GM10266 (cell line): ENCODE data around the gene LRRC8A.

Source experiments
- DNase-seq: peaks from one replicate; pipeline ENCODE4 v3.0.0; 2012; ENCODE audit errors: extremely low spot score
- TF ChIP-seq, protein P1 (sequence below): IDR thresholded peaks from 2 replicates; pipeline ENCODE4 v1.5.1; 2012; ENCODE audit warnings: mild to moderate bottlenecking, low read depth; ENCODE audit not compliant: control insufficient read depth, insufficient read depth; ENCODE audit errors: missing control alignments

Gene LRRC8A

DNA sequence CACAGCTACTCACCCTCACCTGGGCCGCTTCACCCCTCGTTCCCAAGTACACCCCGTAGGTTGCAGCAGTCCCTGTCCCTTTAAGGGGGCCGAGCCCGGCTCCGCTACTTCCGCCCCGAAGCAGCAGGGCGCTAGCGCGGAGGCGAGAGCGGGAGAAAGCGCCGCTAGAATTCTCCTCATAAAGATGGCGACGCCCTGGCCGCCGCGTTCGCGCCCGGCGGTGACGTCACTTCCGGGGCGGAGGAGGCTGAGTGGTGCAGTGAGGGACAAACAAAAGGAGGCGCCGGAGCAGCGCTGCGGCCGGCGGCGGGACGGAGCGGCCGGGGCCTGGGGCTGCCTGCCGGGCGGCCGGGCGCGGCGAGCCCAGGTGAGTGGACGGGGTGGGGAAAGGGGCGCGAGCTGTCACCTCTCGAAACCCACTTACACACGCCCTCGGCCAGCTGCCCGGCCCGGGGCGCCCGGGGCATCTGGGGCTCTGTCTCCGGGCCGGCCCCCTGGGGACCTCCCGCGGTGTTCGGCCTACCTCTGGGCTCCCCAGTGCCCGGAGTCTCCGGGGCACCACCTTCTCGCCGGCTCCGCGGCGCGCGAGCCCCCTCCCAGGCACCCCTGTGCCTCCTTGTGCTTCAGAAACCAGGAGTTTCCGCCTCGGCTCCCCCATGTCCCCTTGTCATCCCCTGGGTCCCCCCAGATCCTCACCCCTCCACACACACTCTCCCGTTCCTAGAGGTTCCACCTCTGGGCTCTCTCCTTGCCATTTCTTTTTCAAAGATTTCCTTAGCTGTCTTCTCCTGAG, at the start of gene LRRC8A, which contains the start of gene KYAT1:
TSS of gene LRRC8A (plus strand) at position 250 of the 793 bp plus-strand sequence. CDS start 25,032 bp downstream, outside the sequence.
TSS of gene KYAT1 (minus strand) at position 67 of the 793 bp plus-strand sequence. CDS start 36,545 bp downstream, outside the sequence.
- TF ChIP-seq, protein P1, sequence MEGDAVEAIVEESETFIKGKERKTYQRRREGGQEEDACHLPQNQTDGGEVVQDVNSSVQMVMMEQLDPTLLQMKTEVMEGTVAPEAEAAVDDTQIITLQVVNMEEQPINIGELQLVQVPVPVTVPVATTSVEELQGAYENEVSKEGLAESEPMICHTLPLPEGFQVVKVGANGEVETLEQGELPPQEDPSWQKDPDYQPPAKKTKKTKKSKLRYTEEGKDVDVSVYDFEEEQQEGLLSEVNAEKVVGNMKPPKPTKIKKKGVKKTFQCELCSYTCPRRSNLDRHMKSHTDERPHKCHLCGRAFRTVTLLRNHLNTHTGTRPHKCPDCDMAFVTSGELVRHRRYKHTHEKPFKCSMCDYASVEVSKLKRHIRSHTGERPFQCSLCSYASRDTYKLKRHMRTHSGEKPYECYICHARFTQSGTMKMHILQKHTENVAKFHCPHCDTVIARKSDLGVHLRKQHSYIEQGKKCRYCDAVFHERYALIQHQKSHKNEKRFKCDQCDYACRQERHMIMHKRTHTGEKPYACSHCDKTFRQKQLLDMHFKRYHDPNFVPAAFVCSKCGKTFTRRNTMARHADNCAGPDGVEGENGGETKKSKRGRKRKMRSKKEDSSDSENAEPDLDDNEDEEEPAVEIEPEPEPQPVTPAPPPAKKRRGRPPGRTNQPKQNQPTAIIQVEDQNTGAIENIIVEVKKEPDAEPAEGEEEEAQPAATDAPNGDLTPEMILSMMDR = peak; percentile 30
- DNase-seq = peak; percentile 97

DNA sequence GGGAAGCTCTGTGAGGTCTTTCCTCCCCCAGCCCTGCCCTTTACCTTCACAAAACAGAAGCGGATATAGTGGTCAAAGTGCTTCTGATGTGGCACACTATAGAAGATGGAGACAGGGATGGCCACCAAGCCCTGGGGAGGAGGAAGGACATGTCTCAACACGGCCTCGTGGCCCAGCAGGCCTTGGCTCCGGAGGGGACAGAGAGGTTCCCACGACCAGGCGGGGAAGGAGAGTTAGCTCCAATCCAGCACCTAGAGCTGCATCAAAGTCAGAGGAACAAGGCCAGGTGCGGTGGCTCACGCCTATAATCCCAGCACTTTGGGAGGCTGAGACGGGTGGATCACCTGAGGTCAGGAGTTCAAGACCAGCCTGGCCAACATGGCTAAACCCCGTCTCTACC, 48.2 kb upstream of the LRRC8A start:
- TF ChIP-seq, protein P1 = no peak
- DNase-seq = peak; percentile 1

DNA sequence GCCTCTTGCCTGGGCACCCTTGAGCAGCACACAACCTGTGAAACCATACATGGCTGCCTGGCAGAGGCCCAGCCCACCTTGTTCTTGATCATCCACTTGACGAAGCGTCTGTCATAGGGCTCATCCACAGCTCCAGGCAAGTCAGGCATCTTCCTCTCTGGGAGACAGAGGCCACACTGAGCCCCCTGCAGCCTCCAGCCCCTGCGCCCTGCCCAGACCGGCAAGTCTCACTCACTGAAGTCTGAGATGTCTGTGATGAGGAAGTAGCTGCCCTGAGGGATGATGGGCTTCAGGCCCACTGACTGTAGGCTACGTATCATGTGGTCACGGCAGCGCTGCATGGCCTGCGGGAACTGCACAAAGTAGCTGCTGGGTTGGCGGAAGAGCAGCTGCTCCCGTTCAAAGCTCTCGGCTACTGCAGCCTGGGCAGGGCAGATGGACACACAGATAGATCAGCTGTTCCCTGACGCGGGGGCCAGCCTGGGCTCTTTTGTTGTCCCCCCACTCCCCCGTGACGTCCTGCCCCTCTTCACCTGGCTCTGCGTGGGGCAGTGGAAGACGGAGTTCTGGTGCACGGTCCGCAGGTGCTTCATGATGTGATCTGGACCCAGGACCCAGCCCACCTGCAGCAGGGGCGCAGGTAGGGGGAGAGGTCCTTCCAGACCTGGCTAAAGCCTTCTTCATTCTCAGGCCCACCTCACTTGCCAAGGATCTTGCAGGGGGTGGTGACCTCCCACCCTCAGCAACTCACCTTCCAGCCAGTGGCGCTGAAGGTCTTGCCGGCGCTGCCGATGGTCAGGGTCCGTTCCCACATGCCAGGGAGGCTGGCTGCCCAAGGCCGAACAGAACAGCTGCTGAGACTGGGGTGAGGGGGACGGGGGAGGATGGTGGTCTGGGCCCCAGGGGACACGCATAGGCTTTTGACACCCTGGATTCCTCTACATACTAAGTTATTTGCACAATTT, 46.4 kb upstream of the LRRC8A start:
- TF ChIP-seq, protein P1 = no peak

DNA sequence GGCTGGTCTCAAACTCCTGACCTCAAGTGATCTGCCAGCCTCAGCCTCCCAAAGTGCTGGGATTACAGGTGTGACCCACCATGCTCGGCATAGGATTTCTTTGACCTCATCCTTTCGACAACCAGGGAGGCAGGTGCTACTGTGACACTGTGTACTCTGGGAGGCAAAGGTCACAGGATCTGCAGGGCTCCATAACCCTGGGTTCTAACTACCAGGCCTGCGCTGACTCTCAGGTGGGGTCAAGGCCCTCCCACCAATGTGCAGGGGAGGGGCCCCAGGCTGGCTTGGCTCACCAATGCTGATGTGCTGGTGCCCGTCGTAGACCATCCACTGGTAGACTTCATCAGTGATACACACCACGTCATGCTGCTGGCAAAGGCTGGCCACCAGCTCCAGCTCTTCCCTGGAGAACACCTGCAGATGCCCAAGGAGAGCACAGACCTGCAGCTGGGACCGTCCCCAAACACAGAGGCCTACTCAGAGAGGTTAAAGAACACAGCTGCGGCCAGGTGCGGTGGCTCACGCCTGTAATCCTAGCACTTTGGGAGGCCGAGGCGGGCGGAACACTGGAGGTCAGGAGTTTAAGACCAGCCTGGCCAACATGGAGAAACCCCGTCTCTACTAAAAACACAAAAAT, 45.3 kb upstream of the LRRC8A start:
- TF ChIP-seq, protein P1 = no peak
- DNase-seq = peak; percentile 2

More for the DNA sequence above, 46.4 kb upstream of the LRRC8A start:
- peak; percentile 4 for DNase-seq

DNA sequence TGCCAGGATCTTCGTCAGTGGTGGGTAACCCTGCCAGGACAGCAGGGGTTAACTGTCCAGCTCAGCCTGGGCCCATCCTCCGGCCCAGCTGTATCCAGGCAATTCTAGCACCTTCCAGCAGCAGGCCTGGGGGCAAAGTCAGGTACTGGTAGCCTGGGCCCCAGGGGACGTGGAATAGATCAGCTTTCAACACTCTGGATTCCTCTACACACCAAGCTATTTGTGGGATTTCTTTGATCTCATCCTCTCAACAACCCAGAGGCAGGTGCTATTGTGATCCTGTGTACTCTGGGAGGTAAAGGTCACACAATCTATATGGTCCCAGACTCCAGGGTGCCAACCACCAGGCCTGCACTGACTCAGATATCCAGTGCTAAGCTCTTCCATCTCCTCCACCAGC, 43.6 kb upstream of the LRRC8A start:
- TF ChIP-seq, protein P1 = no peak
- DNase-seq = no peak

DNA sequence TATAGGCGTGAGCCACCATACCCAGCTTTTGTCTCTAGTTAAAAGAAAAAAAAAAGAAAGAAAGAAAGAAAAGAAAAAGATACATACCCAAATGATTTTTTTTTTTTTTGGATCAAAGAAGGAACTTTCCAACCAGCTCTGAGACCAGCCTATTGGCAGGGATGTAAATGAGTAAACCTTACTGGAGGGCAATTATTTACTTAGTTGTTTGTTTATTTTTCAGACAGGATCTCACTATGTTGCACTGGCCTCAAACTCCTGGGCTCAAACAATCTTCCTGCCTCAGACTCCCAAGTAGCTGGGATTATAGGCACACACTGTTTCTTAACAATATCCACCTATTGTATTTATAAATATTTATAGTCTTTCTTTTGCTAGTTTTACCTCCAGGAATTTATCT, 41.4 kb upstream of the LRRC8A start:
- DNase-seq = no peak
- TF ChIP-seq, protein P1 = no peak
